Measurements from ENCODE around the gene CCL21. TPM values are rescaled to one million over a fixed set of nuclear protein-coding genes. Genes with fewer than 3 reads are reported as not detected.

The CCL21 gene
- polyA plus RNA-seq, 2 of the 4 experiments (the other 2 are of a cell fraction), result not detected

GRCh38 chr9:34665381-34666250, 44.3 kb downstream of the CCL21 start (continued):
- TF ChIP-seq RNF2 (IDR thresholded peaks at IDR 0.05; ENCODE audit: borderline replicate concordance, low read depth) (no peak), PHF8 (IDR thresholded peaks at IDR 0.05; ENCODE audit: borderline replicate concordance, low read depth) (peak; percentile 85; the same call in 1 of the 2 replicates), ZFP36 (IDR thresholded peaks at IDR 0.05; ENCODE audit: borderline replicate concordance, partially characterized antibody) (no peak), FOXS1 (CRISPR knock-in tag; IDR thresholded peaks at IDR 0.05) (no peak)
- TF ChIP-seq, protein P1, sequence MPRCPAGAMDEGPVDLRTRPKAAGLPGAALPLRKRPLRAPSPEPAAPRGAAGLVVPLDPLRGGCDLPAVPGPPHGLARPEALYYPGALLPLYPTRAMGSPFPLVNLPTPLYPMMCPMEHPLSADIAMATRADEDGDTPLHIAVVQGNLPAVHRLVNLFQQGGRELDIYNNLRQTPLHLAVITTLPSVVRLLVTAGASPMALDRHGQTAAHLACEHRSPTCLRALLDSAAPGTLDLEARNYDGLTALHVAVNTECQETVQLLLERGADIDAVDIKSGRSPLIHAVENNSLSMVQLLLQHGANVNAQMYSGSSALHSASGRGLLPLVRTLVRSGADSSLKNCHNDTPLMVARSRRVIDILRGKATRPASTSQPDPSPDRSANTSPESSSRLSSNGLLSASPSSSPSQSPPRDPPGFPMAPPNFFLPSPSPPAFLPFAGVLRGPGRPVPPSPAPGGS (IDR thresholded peaks at IDR 0.05), result no peak

GRCh38 chr9:34665067-34665380, 44.9 kb downstream of the CCL21 start:
- CTCF ChIA-PET, result interaction anchor here (0.5 to 12.1 kb wide), 15 partner anchors 8 to 1007 kb away, joined by 3 to 288 read pairs (median 3); partner anchors contain the start of genes GALT, IL11RA and SIGMAR1

GRCh38 chr9:34664281-34665066, 45.5 kb downstream of the CCL21 start:
- H3K4me1 ChIP-seq, result peaks cover 8% of the 10 kb centered on the region
- DNase-seq (ENCODE audit: low read depth in 1 of 2, low spot score in 1 of 2), result peak; percentile 89 to 94
- CTCF ChIA-PET, result interaction anchor here (0.5 to 12.1 kb wide), 19 partner anchors 8 to 1008 kb away, joined by 3 to 288 read pairs (median 3); partner anchors contain the start of genes GALT, IL11RA and SIGMAR1
- peak overlapping the region; percentile 96 for H3K4me2 ChIP-seq
- WGBS (ENCODE audit: missing lambda C conversion rate), result 22% methylated on average over 18 of the region's 18 CpGs
- FAIRE-seq, result no peak
- no peaks in the 10 kb centered on the region for H3K9me3 ChIP-seq
- TF ChIP-seq BHLHE40 (IDR thresholded peaks at IDR 0.05; ENCODE audit: low read depth, low read length) (no peak), E2F6 (IDR thresholded peaks at IDR 0.05; ENCODE audit: borderline replicate concordance, low read depth) (no peak), RAD21 (conservative IDR thresholded peaks at IDR 0.05 in 1 of 2, IDR thresholded peaks at IDR 0.05 in 1 of 2) (peak; percentile 30 to 49; a peak in 3 of 5 replicates), CTCF (IDR thresholded peaks at IDR 0.05) (peak; percentile 85), SMC3 (IDR thresholded peaks at IDR 0.05) (peak; percentile 47; the same call in 2 of the 3 replicates)
- peak overlapping the region; percentile 93 for H3K4me3 ChIP-seq
- H3K27ac ChIP-seq, result peak overlapping the region; percentile 70 to 97
- ATAC-seq, result peak; percentile 65 to 87
- POLR2A ChIA-PET, result interaction anchor here (0.6 to 1.3 kb wide), 4 partner anchors 13 to 38 kb away, joined by 3 to 6 read pairs (median 6); partner anchors contain the start of genes GALT and IL11RA

More at GRCh38 chr9:34665067-34665380, 44.9 kb downstream of the CCL21 start:
- peak overlapping the region; percentile 70 to 97 for H3K27ac ChIP-seq
- peak overlapping the region; percentile 93 for H3K4me3 ChIP-seq
- peak in 1 of 2 experiments; percentile 43; a peak in 3 of 6 replicates for ATAC-seq
- H3K9me3 ChIP-seq, result 0 out of 3 replicates have a peak, but pooled peaks cover 3% of the 10 kb centered on the region
- POLR2A ChIA-PET, result interaction anchor here (0.6 to 1.3 kb wide), 6 partner anchors 13 to 1379 kb away, joined by 3 to 6 read pairs (median 5); partner anchors contain the start of genes GALT and IL11RA
- no peak for FAIRE-seq
- TF ChIP-seq MAX (IDR thresholded peaks at IDR 0.05) (peak; percentile 43), CBX8 (IDR thresholded peaks at IDR 0.05) (no peak)
- peak overlapping the region; percentile 96 for H3K4me2 ChIP-seq
- DNase-seq (ENCODE audit: low read depth in 1 of 2, low spot score in 1 of 2), result no peak
- H3K4me1 ChIP-seq, result peaks cover 8% of the 10 kb centered on the region
- 17% methylated on average over 12 of the region's 26 CpGs for WGBS (ENCODE audit: missing lambda C conversion rate)

- peaks cover 8% of the 10 kb centered on the region for H3K4me1 ChIP-seq
- no peaks in the 10 kb centered on the region for H3K9me3 ChIP-seq
- no peak overlapping the region for H3K4me3 ChIP-seq
- TF ChIP-seq HOXA7 (CRISPR knock-in tag; IDR thresholded peaks at IDR 0.05) (no peak), KDM1A (IDR thresholded peaks at IDR 0.05; ENCODE audit: low read depth) (no peak), CTCF (IDR thresholded peaks at IDR 0.05) (no peak), RCOR1 (IDR thresholded peaks at IDR 0.05; ENCODE audit: low read depth, low read length) (no peak)
- CTCF ChIA-PET, result interaction anchor here (1.0 to 12.1 kb wide), 7 partner anchors 10 to 119 kb away, joined by 3 to 288 read pairs (median 4); partner anchors contain the start of genes GALT, IL11RA and SIGMAR1
- FAIRE-seq, result no peak
- no peak for DNase-seq (ENCODE audit: low read depth in 1 of 2, low spot score in 1 of 2)
- no peak for ATAC-seq
- no peak overlapping the region for H3K27ac ChIP-seq
- no peak overlapping the region for H3K4me2 ChIP-seq
- POLR2A ChIA-PET, result no interaction called here
These were observed 46.7 kb downstream of the CCL21 start for GRCh38 chr9:34663303-34663605.
